ENCODE measurements around the gene TRIM8.
"Not testable (repeated sequence)": the region's sequence is repeated elsewhere in the genome, so short reads cannot be mapped to it uniquely, and the experiment has no call there.

TRIM8 gene

GRCh38 chr10:102673819-102674511 is 29.7 kb downstream of the TRIM8 start:
- DNase-seq = peak; percentile 76

GRCh38 chr10:102674566-102674965 is 30.3 kb downstream of the TRIM8 start:
- no peak for DNase-seq

GRCh38 chr10:102675011-102675665 is 30.9 kb downstream of the TRIM8 start:
- no peak for DNase-seq

- DNase-seq = peak; percentile 96
Measured at GRCh38 chr10:102675666-102676533, 31.6 kb downstream of the TRIM8 start.

- DNase-seq = no peak
Measured at GRCh38 chr10:102676534-102677315, 32.4 kb downstream of the TRIM8 start.

- DNase-seq = no peak
Measured at GRCh38 chr10:102677331-102678067, 33.2 kb downstream of the TRIM8 start.

- DNase-seq = no peak
Measured at GRCh38 chr10:102678068-102678400, 33.8 kb downstream of the TRIM8 start.

GRCh38 chr10:102678842-102679289 is 34.6 kb downstream of the TRIM8 start:
- peak; percentile 43 for DNase-seq

GRCh38 chr10:102679596-102679995 is 35.3 kb downstream of the TRIM8 start:
- DNase-seq = no peak

GRCh38 chr10:102681696-102682095 is 37.4 kb downstream of the TRIM8 start:
- DNase-seq = no peak

- no peak for DNase-seq
Measured at GRCh38 chr10:102682416-102682815, 38.1 kb downstream of the TRIM8 start.

- DNase-seq = no peak
Measured at GRCh38 chr10:102682981-102683380, 38.7 kb downstream of the TRIM8 start.

- no peak for DNase-seq
Measured at GRCh38 chr10:102683736-102684135, 39.5 kb downstream of the TRIM8 start.

- no peak for DNase-seq
Measured at GRCh38 chr10:102691285-102692066, 47.2 kb downstream of the TRIM8 start.

- DNase-seq = not testable (repeated sequence)
Measured at GRCh38 chr10:102695401-102695800, 51.1 kb downstream of the TRIM8 start.

GRCh38 chr10:102696736-102697135 is 52.5 kb downstream of the TRIM8 start:
- no peak for DNase-seq

- DNase-seq = no peak
Measured at GRCh38 chr10:102698894-102699293, 54.6 kb downstream of the TRIM8 start.

- DNase-seq = no peak
Measured at GRCh38 chr10:102701272-102701671, 57.0 kb downstream of the TRIM8 start.

GRCh38 chr10:102701796-102702195 is 57.5 kb downstream of the TRIM8 start:
- no peak for DNase-seq

- peak; percentile 20 for DNase-seq
Measured at GRCh38 chr10:102702742-102703141, 58.5 kb downstream of the TRIM8 start.

- DNase-seq = peak; percentile 86
Measured at GRCh38 chr10:102704915-102705314, 60.6 kb downstream of the TRIM8 start.

All from fibroblast of upper back skin (primary cell).